Brain microvascular endothelial cell (primary cell): Measurements from ENCODE around the gene SETD1B.

Source experiments
- DNase-seq: peaks from one replicate; pipeline ENCODE4 v3.0.0-alpha.2; 2020
- H3K27ac ChIP-seq: fragments of 250-450 bp; sonication (Bioruptor Pico); 2 replicates; pipeline ENCODE4 v1.5.1; 2020; ENCODE audit warnings: mild to moderate bottlenecking, moderate library complexity
- H3K27me3 ChIP-seq: fragments of 250-450 bp; sonication (Bioruptor Pico); replicated peaks from 2 replicates; pipeline ENCODE4 v1.5.1; 2020; ENCODE audit warnings: mild to moderate bottlenecking
- H3K36me3 ChIP-seq: fragments of 250-450 bp; sonication (Bioruptor Pico); replicated peaks from 2 replicates; pipeline ENCODE4 v1.5.1; 2020; ENCODE audit warnings: mild to moderate bottlenecking
- H3K4me3 ChIP-seq: 2 replicates; pipeline ENCODE4 v1.5.1; 2011; ENCODE audit warnings: low read depth, mild to moderate bottlenecking, control low read depth, low read length, moderate library complexity
- in situ Hi-C: cut with HindIII; loops from 2 replicates; pipeline ENCODE4 v1.10.0; 2017; ENCODE audit warnings: low sequenced_read_pairs, low pct_ligation_motif_present
- TF ChIP-seq, protein P1 (sequence below): IDR thresholded peaks from 2 replicates; pipeline ENCODE4 v1.5.1; 2011; ENCODE audit warnings: low read depth, mild to moderate bottlenecking, moderate library complexity, low read length, control low read depth, inconsistent platforms; ENCODE audit errors: missing control alignments

SETD1B gene

GRCh38 chr12:121823727-121824115 lies 19.9 kb downstream of the SETD1B start:
- TF ChIP-seq, protein P1, sequence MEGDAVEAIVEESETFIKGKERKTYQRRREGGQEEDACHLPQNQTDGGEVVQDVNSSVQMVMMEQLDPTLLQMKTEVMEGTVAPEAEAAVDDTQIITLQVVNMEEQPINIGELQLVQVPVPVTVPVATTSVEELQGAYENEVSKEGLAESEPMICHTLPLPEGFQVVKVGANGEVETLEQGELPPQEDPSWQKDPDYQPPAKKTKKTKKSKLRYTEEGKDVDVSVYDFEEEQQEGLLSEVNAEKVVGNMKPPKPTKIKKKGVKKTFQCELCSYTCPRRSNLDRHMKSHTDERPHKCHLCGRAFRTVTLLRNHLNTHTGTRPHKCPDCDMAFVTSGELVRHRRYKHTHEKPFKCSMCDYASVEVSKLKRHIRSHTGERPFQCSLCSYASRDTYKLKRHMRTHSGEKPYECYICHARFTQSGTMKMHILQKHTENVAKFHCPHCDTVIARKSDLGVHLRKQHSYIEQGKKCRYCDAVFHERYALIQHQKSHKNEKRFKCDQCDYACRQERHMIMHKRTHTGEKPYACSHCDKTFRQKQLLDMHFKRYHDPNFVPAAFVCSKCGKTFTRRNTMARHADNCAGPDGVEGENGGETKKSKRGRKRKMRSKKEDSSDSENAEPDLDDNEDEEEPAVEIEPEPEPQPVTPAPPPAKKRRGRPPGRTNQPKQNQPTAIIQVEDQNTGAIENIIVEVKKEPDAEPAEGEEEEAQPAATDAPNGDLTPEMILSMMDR = no peak
- in situ Hi-C loops = no loop called here
- no peak for DNase-seq
- no peak overlapping the region for H3K4me3 ChIP-seq
- no peaks in the 10 kb centered on the region for H3K27me3 ChIP-seq
- no peak overlapping the region for H3K27ac ChIP-seq
- H3K36me3 ChIP-seq = peaks cover 73% of the 10 kb centered on the region

DNA sequence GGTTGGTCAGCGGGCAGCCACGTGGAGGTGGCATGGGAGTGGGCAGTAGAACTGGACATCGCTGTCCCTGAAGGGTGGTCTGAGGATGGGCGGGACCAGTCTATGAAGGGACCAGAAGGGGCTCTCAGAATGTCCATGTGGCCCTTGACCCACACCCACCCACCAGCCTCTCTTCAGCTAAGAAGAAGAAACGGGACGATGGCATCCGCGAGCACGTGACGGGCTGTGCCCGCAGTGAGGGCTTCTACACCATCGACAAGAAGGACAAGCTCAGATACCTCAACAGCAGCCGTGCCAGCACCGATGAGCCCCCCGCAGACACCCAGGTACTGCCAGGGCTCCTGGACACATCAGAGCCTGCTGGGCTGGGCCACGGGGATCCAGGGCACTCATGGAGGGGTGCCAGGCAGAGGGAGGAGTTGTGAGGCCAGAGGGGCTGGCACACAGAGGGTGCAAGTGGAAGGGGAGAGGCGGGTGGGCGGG lies 21.3 kb downstream of the SETD1B start:
- in situ Hi-C loops = no loop called here
- TF ChIP-seq, protein P1 = no peak
- Histone ChIP-seq H3K27me3 (no peaks in the 10 kb centered on the region), H3K4me3 (no peak overlapping the region), H3K36me3 (peaks cover 71% of the 10 kb centered on the region), H3K27ac (no peak overlapping the region)
- no peak for DNase-seq

GRCh38 chr12:121826318-121827150 lies 22.7 kb downstream of the SETD1B start:
- no peaks in the 10 kb centered on the region for H3K27me3 ChIP-seq
- no peak for DNase-seq
- H3K4me3 ChIP-seq = no peak overlapping the region
- H3K27ac ChIP-seq = no peak overlapping the region
- peaks cover 71% of the 10 kb centered on the region for H3K36me3 ChIP-seq
- TF ChIP-seq, protein P1 = no peak
- in situ Hi-C loops = no loop called here

DNA sequence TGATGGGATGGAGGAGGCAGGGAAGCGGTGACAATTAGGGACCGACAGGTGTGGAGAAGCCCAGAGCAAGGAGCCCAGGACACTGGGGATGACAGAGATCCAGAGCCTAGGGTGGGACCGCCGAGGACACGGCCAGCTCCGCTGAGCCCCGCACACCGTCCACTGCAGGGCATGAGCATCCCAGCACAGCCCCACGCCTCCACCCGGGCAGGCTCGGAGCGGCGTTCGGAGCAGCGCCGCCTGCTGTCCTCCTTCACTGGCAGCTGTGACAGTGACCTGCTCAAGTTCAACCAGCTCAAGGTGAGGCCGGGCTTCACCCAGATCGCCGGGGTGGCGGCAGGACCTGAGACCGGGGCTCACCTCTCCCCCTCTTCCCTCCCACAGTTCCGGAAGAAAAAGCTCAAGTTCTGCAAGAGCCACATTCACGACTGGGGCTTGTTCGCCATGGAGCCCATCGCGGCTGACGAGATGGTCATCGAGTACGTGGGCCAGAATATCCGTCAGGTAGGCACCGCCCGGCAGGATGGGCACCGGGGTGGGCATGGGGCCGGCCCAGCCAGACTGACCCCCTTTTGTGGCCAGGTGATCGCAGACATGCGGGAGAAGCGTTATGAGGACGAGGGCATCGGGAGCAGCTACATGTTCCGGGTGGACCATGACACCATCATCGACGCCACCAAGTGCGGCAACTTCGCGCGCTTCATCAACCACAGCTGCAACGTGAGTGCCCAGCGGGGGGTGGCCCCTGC lies 23.7 kb downstream of the SETD1B start:
- no peak overlapping the region for H3K27ac ChIP-seq
- TF ChIP-seq, protein P1 = no peak
- H3K4me3 ChIP-seq = no peak overlapping the region
- peaks cover 69% of the 10 kb centered on the region for H3K36me3 ChIP-seq
- in situ Hi-C loops = no loop called here
- DNase-seq = no peak
- no peaks in the 10 kb centered on the region for H3K27me3 ChIP-seq

DNA sequence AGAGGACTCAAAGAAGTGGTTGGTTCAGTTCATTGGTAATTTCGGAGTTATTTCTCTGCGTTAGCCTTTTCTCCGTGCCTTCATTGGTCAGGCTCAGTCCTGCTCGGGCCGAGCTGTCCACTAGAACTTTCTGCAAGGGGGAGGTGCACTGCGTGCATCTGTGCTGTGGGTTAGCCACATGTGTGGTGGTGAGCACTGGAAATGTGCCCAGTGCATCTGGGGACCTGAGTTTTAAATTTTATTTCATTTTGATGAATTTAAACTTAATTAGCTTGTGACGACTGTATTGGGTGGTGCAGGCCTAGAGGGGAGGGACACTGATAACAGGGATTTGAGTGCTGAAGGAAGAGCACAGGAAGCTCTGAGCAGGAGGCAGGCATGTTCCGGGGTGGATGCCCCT lies 24.5 kb downstream of the SETD1B start:
- TF ChIP-seq, protein P1 = no peak
- Histone ChIP-seq H3K27ac (no peak overlapping the region), H3K4me3 (no peak overlapping the region), H3K27me3 (no peaks in the 10 kb centered on the region), H3K36me3 (peaks cover 65% of the 10 kb centered on the region)
- no peak for DNase-seq
- in situ Hi-C loops = no loop called here
